Measurements from ENCODE around the gene TRABD2B. TPM values are rescaled to one million over a fixed set of nuclear protein-coding genes. Genes with fewer than 3 reads are reported as not detected.

Gene TRABD2B
- total RNA-seq, 3 donors from 2014 or later: not detected

DNA sequence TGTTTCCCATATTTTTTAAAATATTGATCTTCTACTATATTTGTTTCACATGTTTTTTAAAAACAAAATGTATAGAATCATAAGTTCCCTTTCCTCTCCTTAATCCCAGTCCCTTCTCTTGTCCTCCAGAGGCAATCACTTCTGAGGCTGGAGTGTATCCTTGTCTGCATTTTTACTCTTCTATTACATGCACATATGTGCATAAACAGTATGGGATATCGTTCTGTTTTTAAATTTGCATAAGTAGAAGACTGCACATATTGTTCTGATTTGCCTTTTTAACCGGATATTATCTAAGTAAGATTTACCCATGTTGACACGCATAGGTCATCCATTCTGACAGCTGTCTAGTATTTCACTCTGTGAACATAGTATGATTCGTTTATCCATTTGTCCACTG is 142.0 kb downstream of the TRABD2B start:
- ATAC-seq (no peak), DNase-seq (no peak)
- H3K27me3 Mint-ChIP-seq (ENCODE audit: low read depth): peaks cover 2% of the 10 kb centered on the region
- no peaks in the 10 kb centered on the region for H3K36me3 Mint-ChIP-seq (ENCODE audit: insufficient read depth)
- no peaks in the 10 kb centered on the region for H3K9me3 Mint-ChIP-seq
- no peak overlapping the region for H3K4me3 Mint-ChIP-seq
- H3K4me1 Mint-ChIP-seq (ENCODE audit: low read depth): peaks cover 2% of the 10 kb centered on the region

DNA sequence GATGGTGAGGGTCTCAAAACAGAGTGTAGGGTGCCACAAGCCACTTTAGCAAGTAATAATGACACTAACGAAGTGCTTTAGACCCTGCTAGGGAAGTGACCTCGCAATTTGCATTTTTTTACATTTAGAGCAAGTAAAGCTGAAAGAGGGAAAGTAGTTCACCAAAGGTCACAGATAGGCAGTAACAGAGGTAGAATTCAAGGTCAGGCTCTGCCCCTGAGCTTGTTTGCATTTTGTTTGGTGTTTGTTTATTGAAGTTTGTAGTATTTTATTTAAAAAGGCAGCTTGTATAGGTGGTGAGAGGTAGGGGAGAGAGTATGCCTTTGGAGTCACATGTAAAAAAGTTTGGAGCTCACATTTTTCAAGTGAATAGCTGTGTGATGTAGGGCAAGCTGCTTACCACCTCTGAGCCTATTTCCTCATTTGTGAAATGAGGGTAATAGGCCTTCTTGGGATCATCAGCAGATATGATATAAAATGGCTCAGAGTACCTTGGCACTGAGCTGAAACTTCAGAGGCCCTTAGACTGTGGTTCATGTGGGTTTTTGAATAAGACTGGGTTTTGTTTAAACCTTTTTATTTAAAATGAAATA is 142.5 kb downstream of the TRABD2B start:
- Mint-ChIP-seq H3K4me1 (ENCODE audit: low read depth) (peaks cover 2% of the 10 kb centered on the region), H3K36me3 (ENCODE audit: insufficient read depth) (no peaks in the 10 kb centered on the region), H3K27me3 (ENCODE audit: low read depth) (no peaks in the 10 kb centered on the region), H3K4me3 (no peak overlapping the region), H3K9me3 (no peaks in the 10 kb centered on the region)
- ATAC-seq (no peak), DNase-seq (no peak)

DNA sequence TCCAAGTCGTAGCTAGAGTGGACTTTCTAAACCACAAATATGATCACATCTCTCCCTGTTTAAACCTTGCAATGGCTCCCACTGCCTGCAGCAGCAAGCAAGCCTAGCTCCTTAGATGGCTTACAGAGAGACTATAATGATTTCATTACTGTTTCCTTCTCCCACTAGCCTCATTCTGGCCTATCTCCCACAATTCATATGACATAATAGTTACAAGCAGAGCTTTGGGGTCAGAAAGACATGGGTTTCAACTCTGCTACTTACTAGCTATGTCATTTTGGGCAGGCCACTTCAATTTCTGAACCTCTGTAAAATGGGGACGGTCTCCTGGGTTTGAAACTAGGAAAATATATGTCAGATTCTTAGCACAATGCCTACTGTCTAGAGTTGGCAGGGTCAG is 143.3 kb downstream of the TRABD2B start:
- Mint-ChIP-seq H3K36me3 (ENCODE audit: insufficient read depth) (no peaks in the 10 kb centered on the region), H3K4me3 (no peak overlapping the region), H3K27me3 (ENCODE audit: low read depth) (no peaks in the 10 kb centered on the region), H3K4me1 (ENCODE audit: low read depth) (no peaks in the 10 kb centered on the region), H3K9me3 (no peaks in the 10 kb centered on the region)
- ATAC-seq (no peak), DNase-seq (no peak)

DNA sequence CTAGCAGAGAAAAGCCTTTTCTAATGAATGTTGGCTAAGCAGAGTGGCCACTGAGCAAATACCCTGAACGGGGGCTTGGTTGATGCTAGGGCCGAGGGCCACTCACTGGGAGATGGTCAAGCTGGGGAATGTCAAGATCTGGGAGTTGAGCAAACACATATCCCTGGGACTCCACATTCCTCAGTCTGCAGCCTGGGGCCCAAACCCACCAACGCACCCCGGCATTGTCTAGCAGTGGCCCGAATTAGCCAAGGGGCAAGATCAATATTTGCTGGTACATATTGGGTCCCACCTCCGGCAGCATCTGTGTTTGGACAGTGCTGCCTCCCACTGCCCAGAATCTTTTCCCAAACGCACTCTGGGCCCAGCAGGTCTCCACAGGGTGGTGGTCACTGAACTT is 144.1 kb downstream of the TRABD2B start:
- Mint-ChIP-seq H3K36me3 (ENCODE audit: insufficient read depth) (no peaks in the 10 kb centered on the region), H3K4me3 (no peak overlapping the region), H3K4me1 (ENCODE audit: low read depth) (no peaks in the 10 kb centered on the region), H3K9me3 (no peaks in the 10 kb centered on the region), H3K27me3 (ENCODE audit: low read depth) (no peaks in the 10 kb centered on the region)
- no peak for ATAC-seq
- DNase-seq: no peak

DNA sequence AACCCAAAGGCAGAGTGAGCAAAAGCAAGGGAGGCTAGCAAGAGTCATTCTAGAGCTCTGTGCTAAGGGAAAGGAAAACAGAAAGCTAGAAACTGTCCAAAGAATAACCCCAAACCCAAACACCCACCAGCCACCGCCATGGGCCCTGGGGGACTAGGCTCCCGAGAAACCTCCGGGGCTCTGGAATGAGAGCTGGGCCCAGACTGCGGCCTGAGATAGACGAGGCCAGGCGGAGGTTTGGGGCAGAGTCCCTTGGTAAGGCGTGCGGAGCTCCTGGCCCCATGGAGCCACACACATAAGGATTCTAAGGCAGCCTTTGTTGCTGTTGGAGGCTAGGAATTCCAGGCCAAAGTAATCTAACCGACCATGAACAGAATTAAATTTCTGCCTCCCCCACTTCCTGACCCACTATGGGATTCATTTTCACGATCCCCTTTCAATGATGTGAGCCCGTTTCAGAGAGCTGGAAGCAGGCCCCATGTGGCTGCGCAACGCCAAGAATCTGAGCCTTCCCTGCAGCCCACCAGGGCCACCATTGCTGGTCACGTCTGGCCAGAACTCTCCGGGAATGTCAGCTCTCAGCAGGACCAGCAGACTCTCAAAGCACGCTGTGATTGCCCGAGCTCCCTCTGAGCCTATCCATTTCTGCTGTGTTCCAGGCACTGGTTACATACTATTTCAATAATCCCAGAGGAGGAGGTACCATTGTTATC is 145.0 kb downstream of the TRABD2B start:
- Mint-ChIP-seq H3K27me3 (ENCODE audit: low read depth) (no peaks in the 10 kb centered on the region), H3K4me1 (ENCODE audit: low read depth) (no peaks in the 10 kb centered on the region), H3K9me3 (no peaks in the 10 kb centered on the region), H3K4me3 (no peak overlapping the region), H3K36me3 (ENCODE audit: insufficient read depth) (no peaks in the 10 kb centered on the region)
- no peak for DNase-seq
- ATAC-seq: no peak

DNA sequence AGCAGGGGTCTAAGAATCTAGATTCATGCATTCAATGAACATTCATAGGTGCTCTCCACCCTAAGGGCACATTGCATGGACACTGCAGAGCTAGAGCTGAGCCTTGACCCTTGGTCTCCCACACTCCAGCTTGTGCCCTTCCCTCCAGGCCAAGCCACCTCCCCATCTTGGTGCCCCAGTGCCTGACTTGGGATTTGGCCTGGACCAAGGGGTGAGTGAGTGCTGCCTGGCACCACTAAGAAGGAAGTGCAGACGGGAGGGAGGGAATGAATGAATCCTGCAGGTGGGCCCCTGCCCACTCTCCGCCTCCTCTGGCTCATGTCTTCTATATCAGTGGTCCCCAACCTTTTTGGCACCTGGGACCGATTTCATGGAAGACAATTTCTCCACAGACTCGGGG is 146.7 kb downstream of the TRABD2B start:
- H3K4me3 Mint-ChIP-seq: no peak overlapping the region
- ATAC-seq (no peak), DNase-seq (no peak)
- H3K4me1 Mint-ChIP-seq (ENCODE audit: low read depth): no peaks in the 10 kb centered on the region
- no peaks in the 10 kb centered on the region for H3K9me3 Mint-ChIP-seq
- no peaks in the 10 kb centered on the region for H3K36me3 Mint-ChIP-seq (ENCODE audit: insufficient read depth)
- H3K27me3 Mint-ChIP-seq (ENCODE audit: low read depth): no peaks in the 10 kb centered on the region

DNA sequence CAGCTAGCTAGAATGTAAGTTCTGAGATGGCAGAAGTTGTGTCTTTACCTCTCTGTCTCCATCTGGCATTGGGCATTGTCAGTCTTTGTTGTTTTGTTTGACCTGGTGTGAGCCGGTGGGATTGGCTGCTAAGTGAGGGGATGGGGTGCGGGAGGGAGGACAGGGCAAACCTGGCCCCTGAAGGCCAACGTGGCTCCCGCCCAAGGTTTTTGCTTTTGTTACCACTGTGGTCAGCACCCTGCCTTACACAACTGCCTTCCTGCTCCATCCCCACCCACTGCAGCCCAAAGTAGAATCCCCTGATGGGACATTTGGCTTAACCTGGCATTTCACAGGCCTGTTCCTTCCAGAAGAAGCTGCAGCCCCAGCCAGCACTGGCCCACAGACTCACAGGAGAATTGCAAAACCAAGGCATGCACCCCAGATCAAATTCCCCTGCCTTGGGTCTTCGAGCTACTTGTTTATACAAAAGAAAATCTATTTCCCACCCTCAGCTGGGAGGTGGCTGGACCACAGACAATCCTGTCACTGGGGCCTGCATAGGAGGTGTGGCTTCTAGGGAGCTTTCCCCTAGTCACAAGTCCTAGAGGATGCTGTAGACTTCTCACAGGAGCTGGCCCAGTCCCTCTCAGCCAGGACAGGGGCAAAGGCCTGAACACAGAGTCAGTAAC is 147.5 kb downstream of the TRABD2B start:
- ATAC-seq: no peak
- H3K36me3 Mint-ChIP-seq (ENCODE audit: insufficient read depth): no peaks in the 10 kb centered on the region
- no peak for DNase-seq
- H3K27me3 Mint-ChIP-seq (ENCODE audit: low read depth): peaks cover 3% of the 10 kb centered on the region
- H3K4me1 Mint-ChIP-seq (ENCODE audit: low read depth): no peaks in the 10 kb centered on the region
- no peak overlapping the region for H3K4me3 Mint-ChIP-seq
- no peaks in the 10 kb centered on the region for H3K9me3 Mint-ChIP-seq

DNA sequence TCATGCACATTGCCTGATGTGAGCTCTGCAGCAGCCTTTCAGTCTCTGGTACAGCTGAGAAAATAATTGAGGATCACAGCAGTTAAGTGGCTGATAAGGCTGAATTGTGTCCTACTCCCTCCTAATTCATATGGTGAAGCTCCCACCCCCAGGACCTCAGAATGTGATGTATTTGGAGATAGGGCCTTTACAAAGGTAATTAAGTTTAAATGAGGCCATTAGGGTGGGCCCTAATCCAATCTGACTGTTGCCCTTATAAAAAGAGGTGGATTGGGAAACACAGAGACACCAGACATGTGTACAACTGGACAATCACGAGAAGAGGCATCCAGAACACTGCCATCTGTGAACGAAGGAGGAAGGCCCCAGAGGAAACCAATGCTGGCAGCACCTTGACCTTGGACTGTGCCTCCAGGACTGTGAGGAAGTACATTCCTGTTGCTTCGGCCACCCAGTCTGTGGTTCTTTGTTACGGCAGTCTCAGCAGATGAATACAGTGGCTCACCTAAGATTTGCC is 148.1 kb downstream of the TRABD2B start:
- no peak overlapping the region for H3K4me3 Mint-ChIP-seq
- ATAC-seq (no peak), DNase-seq (no peak)
- no peaks in the 10 kb centered on the region for H3K4me1 Mint-ChIP-seq (ENCODE audit: low read depth)
- peaks cover 7% of the 10 kb centered on the region for H3K27me3 Mint-ChIP-seq (ENCODE audit: low read depth)
- H3K36me3 Mint-ChIP-seq (ENCODE audit: insufficient read depth): no peaks in the 10 kb centered on the region
- no peaks in the 10 kb centered on the region for H3K9me3 Mint-ChIP-seq

DNA sequence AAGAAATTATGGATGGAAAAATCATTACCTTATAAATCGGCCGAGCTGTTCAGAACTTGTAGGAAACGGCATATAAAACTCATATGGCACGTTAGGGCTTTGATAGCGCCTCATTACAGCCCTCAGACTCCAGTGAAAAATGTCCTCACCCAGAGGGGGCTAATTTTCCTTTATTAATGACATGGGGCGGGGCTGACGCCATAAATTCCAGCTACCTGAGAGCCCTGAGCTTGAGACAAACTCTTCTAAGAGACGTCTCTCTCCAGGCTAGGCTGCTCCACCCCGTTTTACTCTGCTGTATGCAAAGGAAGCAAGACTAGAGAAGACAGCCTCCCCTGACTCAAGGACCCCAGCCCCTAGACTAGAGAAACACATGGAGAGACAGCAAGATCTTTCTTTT is 149.4 kb downstream of the TRABD2B start:
- H3K36me3 Mint-ChIP-seq (ENCODE audit: insufficient read depth): no peaks in the 10 kb centered on the region
- no peak for ATAC-seq
- DNase-seq: no peak

DNA sequence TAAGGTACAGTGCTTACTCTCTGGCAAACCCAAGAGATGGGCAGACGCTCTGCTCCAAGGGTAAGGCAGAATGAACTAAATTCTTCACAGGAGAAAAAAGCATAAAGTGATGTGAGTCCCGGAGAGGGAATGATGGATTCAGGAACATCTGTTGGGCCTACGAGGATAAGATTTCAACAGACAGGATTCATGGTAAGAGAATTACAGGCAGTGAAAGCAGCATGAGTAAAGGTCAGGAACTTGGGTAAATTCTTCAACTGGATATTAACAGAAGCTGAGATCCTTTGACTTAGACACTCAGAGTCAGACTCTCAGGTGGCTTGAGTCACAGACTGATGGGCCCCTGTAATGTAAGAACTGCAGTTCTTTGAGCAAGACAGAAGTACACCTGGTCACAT is 152.6 kb downstream of the TRABD2B start:
- DNase-seq: no peak
- Mint-ChIP-seq H3K4me3 (no peak overlapping the region), H3K36me3 (ENCODE audit: insufficient read depth) (no peaks in the 10 kb centered on the region), H3K27me3 (ENCODE audit: low read depth) (peaks cover 14% of the 10 kb centered on the region), H3K9me3 (no peaks in the 10 kb centered on the region), H3K4me1 (ENCODE audit: low read depth) (no peaks in the 10 kb centered on the region)
- ATAC-seq: no peak

More for the DNA sequence above, 149.4 kb downstream of the TRABD2B start:
- Mint-ChIP-seq H3K4me1 (ENCODE audit: low read depth) (no peaks in the 10 kb centered on the region), H3K4me3 (no peak overlapping the region), H3K9me3 (no peaks in the 10 kb centered on the region), H3K27me3 (ENCODE audit: low read depth) (peaks cover 9% of the 10 kb centered on the region)

DNA sequence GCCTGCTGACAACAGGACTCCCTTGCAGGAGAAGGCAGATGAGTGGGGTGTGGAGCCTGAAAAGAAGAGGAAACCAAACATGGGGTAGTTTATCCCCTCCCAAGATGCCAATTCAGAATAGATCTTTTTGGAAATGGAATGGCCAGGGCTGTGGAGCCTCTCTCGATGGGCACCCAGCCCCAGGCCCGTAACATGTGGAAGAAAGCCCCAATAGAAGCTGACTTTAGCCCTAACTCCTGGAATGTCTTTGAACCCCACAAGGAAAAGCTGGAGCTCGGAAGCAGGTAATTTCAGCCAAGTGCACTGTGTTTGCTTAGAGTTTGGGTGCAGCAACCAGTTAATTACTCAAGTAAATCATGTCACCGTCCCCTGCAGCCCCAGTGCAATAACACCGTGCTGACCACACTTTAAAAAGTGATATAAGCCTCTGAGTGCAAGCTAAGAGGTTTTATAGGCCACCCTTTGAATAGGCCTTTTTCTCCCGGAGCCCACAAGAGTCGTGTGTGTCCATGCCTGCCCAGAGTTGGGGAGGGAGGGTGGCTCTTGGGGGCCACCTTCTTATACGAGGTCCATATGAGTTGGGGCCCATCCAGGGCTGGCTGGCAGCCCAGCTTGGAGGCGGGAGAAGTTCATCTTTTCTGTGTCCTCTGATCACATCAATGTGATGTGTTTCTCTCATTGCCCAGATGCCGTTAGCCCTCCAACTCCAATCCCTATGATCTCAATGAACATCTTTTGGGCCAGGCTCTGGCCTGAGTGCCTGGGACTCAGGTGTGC is 153.2 kb downstream of the TRABD2B start:
- ATAC-seq (no peak), DNase-seq (no peak)
- H3K4me3 Mint-ChIP-seq: no peak overlapping the region
- no peaks in the 10 kb centered on the region for H3K9me3 Mint-ChIP-seq
- no peaks in the 10 kb centered on the region for H3K36me3 Mint-ChIP-seq (ENCODE audit: insufficient read depth)
- H3K27me3 Mint-ChIP-seq (ENCODE audit: low read depth): peaks cover 14% of the 10 kb centered on the region
- H3K4me1 Mint-ChIP-seq (ENCODE audit: low read depth): no peaks in the 10 kb centered on the region

DNA sequence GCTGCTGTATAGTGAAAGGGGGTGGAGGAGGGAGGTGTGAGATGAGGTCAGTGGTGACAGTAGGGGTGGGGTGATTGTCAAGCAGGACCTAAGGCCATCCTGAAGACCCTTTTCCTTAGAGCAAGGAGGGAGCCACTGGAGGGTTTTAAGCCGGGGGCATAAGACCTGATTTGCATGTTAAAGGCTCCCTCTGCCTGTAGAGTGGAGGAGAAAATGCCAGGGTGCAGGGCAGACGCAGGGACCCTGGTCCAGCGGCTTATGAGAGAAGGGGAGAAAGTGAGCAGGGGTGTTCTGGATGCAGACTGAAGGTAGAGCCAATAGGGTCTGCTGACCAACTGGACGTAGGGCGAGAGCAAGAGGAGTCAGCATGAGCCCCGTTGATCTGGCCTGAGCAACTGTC is 154.1 kb downstream of the TRABD2B start:
- H3K4me1 Mint-ChIP-seq (ENCODE audit: low read depth): no peaks in the 10 kb centered on the region
- ATAC-seq (no peak), DNase-seq (no peak)
- H3K27me3 Mint-ChIP-seq (ENCODE audit: low read depth): peaks cover 14% of the 10 kb centered on the region
- H3K4me3 Mint-ChIP-seq: no peak overlapping the region
- H3K9me3 Mint-ChIP-seq: no peaks in the 10 kb centered on the region
- H3K36me3 Mint-ChIP-seq (ENCODE audit: insufficient read depth): no peaks in the 10 kb centered on the region

DNA sequence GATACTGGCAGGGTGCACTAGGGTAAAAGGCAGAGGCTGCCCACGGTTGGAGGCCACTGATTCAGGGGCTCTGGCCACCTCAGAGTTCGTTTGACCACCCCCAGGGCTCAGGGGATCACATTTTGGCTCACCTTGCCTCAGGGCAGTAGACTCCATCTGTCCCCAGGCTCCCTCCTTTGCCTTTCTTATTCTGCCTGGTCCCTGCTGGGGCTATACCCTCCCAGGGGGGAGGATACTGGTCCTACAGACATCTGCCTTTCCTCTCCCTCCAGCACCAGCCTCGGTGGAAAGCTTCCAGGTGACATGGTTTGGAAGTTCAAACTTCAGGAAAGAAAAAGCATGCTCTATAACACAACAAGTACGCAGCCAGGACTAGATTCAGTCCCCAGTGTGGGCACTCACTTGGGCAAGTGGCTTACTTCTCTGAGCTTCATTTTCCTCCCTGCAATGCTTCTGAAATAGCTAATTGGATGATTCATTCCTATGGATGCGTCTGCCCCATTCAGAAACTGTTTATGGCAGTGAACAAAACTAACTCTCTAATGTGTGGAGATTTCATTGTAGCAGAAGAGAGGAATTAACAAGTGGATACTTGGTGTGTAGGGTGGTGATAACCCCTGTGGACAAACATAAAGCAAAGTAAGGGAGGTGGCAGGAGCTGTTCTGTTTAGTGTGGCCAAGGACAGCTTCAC is 154.8 kb downstream of the TRABD2B start:
- peaks cover 14% of the 10 kb centered on the region for H3K27me3 Mint-ChIP-seq (ENCODE audit: low read depth)
- H3K36me3 Mint-ChIP-seq (ENCODE audit: insufficient read depth): no peaks in the 10 kb centered on the region
- ATAC-seq (no peak), DNase-seq (no peak)
- H3K9me3 Mint-ChIP-seq: no peaks in the 10 kb centered on the region
- H3K4me1 Mint-ChIP-seq (ENCODE audit: low read depth): no peaks in the 10 kb centered on the region
- no peak overlapping the region for H3K4me3 Mint-ChIP-seq

DNA sequence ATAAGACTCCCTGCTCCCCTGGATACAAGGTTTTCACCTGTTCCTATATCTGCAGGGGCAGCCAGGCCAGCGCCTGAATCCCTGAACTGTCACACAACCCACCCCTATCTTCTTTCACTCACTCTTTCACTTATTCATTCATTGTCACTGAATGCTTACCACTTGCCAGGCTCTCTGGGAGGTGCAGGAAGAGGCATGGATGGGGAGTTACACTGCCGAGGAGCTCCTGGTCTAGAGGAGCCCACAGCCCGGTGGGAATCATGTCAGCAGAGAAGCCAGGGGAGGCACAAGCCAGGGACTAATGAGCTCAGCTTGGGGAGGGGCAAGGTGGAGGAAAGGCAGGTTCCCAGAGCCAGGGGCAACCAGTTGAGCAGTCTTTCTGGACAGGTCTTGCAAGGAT is 155.8 kb downstream of the TRABD2B start:
- Mint-ChIP-seq H3K27me3 (ENCODE audit: low read depth) (peaks cover 14% of the 10 kb centered on the region), H3K4me3 (no peak overlapping the region), H3K9me3 (no peaks in the 10 kb centered on the region), H3K4me1 (ENCODE audit: low read depth) (no peaks in the 10 kb centered on the region), H3K36me3 (ENCODE audit: insufficient read depth) (no peaks in the 10 kb centered on the region)
- ATAC-seq (no peak), DNase-seq (no peak)
